Measurements from ENCODE around the gene IGSF8.

- TF ChIP-seq POLR2AphosphoS5 (IDR thresholded peaks at IDR 0.05) (no peak), CTCF (IDR thresholded peaks at IDR 0.05) (no peak)
Observed at GRCh38 chr1:160071289-160071688, 27.1 kb downstream of the IGSF8 start.

Measured in transverse colon (tissue), 4 donors.